Trophoblast cell (in vitro differentiated cells and primary cell): ENCODE data around the gene TEX101.

ENCODE experiments used
- DNase-seq, 2 donors: peaks; one replicate each; pipeline ENCODE4 v3.0.0-alpha.2; 2016
- H2AFZ ChIP-seq: 2 replicates; pipeline ENCODE4 v1.6.1; 2013; ENCODE audit warnings: low read length, moderate library complexity, mild to moderate bottlenecking; ENCODE audit not compliant: insufficient read depth, poor library complexity
- H2AK5ac ChIP-seq: 2 replicates; pipeline ENCODE4 v1.6.1; 2013; ENCODE audit warnings: mild to moderate bottlenecking, low read length
- H2BK120ac ChIP-seq: 2 replicates; pipeline ENCODE4 v1.6.1; 2013; ENCODE audit warnings: low read length, mild to moderate bottlenecking, moderate library complexity; ENCODE audit not compliant: insufficient read depth, poor library complexity
- H2BK12ac ChIP-seq: 2 replicates; pipeline ENCODE4 v1.6.1; 2013; ENCODE audit warnings: mild to moderate bottlenecking, low read length, moderate library complexity
- H2BK5ac ChIP-seq: 2 replicates; pipeline ENCODE4 v1.6.1; 2013; ENCODE audit warnings: low read length, low read depth, moderate library complexity, mild to moderate bottlenecking; ENCODE audit not compliant: poor library complexity
- H3K14ac ChIP-seq: 2 replicates; pipeline ENCODE4 v1.6.1; 2013; ENCODE audit warnings: mild to moderate bottlenecking, low read length
- H3K18ac ChIP-seq: 2 replicates; pipeline ENCODE4 v1.6.1; 2013; ENCODE audit warnings: mild to moderate bottlenecking, low read length
- H3K23ac ChIP-seq: 2 replicates; pipeline ENCODE4 v1.6.1; 2013; ENCODE audit warnings: low read length
- H3K27ac ChIP-seq: 2 replicates; pipeline ENCODE4 v1.5.1; 2013; ENCODE audit warnings: low read depth, mild to moderate bottlenecking, inconsistent platforms, low read length, moderate library complexity
- H3K27me3 ChIP-seq: 2 replicates; pipeline ENCODE4 v1.6.1; 2013; ENCODE audit warnings: inconsistent platforms, mild to moderate bottlenecking, low read length, moderate library complexity; ENCODE audit not compliant: insufficient read depth
- H3K36me3 ChIP-seq, 2 experiments: 1 replicate in 1 of 2; 2 replicates in 1 of 2; pipeline ENCODE4 v1.6.1; 2013; ENCODE audit warnings: low read length in 2 of 2, mild to moderate bottlenecking in 2 of 2, moderate library complexity in 1 of 2; ENCODE audit not compliant: insufficient read depth in 2 of 2, control insufficient read depth in 1 of 2
- H3K4ac ChIP-seq: 2 replicates; pipeline ENCODE4 v1.6.1; 2013; ENCODE audit warnings: low read depth, mild to moderate bottlenecking, low read length, moderate library complexity
- H3K4me1 ChIP-seq, 2 experiments: 1 replicate in 1 of 2; 2 replicates in 1 of 2; pipeline ENCODE4 v1.6.1; 2013; ENCODE audit warnings: low read length in 2 of 2, mild to moderate bottlenecking in 2 of 2, moderate library complexity in 1 of 2; ENCODE audit not compliant: insufficient read depth in 2 of 2, control insufficient read depth in 1 of 2
- H3K4me2 ChIP-seq: 2 replicates; pipeline ENCODE4 v1.6.1; 2013; ENCODE audit warnings: inconsistent platforms, mild to moderate bottlenecking, low read length, moderate library complexity
- H3K4me3 ChIP-seq: 2 replicates; pipeline ENCODE4 v1.5.1; 2013; ENCODE audit warnings: mild to moderate bottlenecking, low read depth, low read length, inconsistent platforms
- H3K79me1 ChIP-seq: one replicate; pipeline ENCODE4 v1.6.1; 2013; ENCODE audit warnings: low read length
- H3K79me2 ChIP-seq: 2 replicates; pipeline ENCODE4 v1.6.1; 2013; ENCODE audit warnings: low read length, mild to moderate bottlenecking; ENCODE audit not compliant: control insufficient read depth, insufficient read depth, poor library complexity
- H3K9ac ChIP-seq: 2 replicates; pipeline ENCODE4 v1.6.1; 2013; ENCODE audit warnings: mild to moderate bottlenecking, low read length
- H3K9me3 ChIP-seq: 2 replicates; pipeline ENCODE4 v1.6.1; 2013; ENCODE audit warnings: low read depth, mild to moderate bottlenecking, control low read depth, inconsistent platforms, low read length; ENCODE audit not compliant: insufficient read depth
- H4K12ac ChIP-seq: 2 replicates; pipeline ENCODE4 v1.6.1; 2013; ENCODE audit warnings: low read depth, mild to moderate bottlenecking, low read length, moderate library complexity
- H4K8ac ChIP-seq: 2 replicates; pipeline ENCODE4 v1.6.1; 2013; ENCODE audit warnings: low read depth, mild to moderate bottlenecking, low read length, moderate library complexity
- H4K91ac ChIP-seq: one replicate; pipeline ENCODE4 v1.6.1; 2013; ENCODE audit warnings: low read depth, mild to moderate bottlenecking, low read length, moderate library complexity
- WGBS: extraction: QIAGEN DNeasy Blood & Tissue Kit; methylation state at CpG from one replicate; pipeline ENCODE4 v1.1.7; 2013; ENCODE audit warnings: missing lambda C conversion rate; ENCODE audit not compliant: insufficient read length, insufficient coverage; ENCODE audit errors: extremely low coverage; 5-methylcytosine and 5-hydroxymethylcytosine counted together

TEX101 gene

DNA sequence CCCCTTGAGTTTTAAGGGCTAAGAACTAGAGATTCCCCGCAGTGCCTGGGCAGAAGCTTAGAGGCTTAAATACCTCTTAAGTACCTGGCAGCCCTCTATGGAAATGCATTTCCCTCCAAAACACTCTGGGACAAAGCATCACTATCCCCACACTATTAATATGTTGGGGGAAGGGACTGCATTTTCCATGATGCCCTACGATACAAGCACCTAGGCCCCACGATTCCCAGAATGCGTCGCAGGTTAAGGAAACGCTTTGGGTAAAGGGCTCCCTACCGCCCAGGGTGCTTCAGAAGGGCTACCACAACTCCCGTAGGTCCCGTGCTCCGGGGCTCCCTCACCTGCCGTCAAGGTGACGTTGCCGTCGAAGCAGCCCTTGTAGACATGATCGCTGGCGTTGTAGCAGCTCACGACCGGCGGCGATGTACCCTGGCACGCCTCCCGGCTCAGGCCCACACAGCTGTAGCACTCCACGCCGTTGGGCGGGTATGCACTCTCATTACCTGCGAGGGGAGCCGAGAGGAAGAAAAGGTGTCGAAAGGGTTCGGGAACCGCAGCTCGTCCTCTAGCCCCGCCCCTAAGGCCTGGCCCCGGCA is 48.2 kb downstream of the TEX101 start:
- Histone ChIP-seq H3K18ac (no peak overlapping the region), H3K4ac (no peak overlapping the region), H3K79me1 (peaks cover 9% of the 10 kb centered on the region), H3K4me2 (peak overlapping the region; percentile 60), H4K91ac (no peak overlapping the region), H3K79me2 (peaks cover 2% of the 10 kb centered on the region), H2BK5ac (no peak overlapping the region), H3K23ac (no peak overlapping the region), H2AFZ (peak overlapping the region; percentile 30), H4K8ac (peak overlapping the region; percentile 38), H2BK12ac (no peak overlapping the region), H3K9me3 (peaks cover 2% of the 10 kb centered on the region), H3K9ac (no peak overlapping the region), H4K12ac (peak overlapping the region; percentile 21), H3K36me3 (no peaks in the 10 kb centered on the region), H2AK5ac (no peak overlapping the region), H3K4me3 (peak overlapping the region; percentile 59), H3K27me3 (no peaks in the 10 kb centered on the region), H3K4me1 (peaks cover 7 to 23% of the 10 kb centered on the region in 2 experiments), H3K14ac (no peak overlapping the region), H2BK120ac (no peak overlapping the region), H3K27ac (no peak overlapping the region)
- no peak for DNase-seq
- WGBS: no CpG with 5 or more reads among the region's 33 CpGs

DNA sequence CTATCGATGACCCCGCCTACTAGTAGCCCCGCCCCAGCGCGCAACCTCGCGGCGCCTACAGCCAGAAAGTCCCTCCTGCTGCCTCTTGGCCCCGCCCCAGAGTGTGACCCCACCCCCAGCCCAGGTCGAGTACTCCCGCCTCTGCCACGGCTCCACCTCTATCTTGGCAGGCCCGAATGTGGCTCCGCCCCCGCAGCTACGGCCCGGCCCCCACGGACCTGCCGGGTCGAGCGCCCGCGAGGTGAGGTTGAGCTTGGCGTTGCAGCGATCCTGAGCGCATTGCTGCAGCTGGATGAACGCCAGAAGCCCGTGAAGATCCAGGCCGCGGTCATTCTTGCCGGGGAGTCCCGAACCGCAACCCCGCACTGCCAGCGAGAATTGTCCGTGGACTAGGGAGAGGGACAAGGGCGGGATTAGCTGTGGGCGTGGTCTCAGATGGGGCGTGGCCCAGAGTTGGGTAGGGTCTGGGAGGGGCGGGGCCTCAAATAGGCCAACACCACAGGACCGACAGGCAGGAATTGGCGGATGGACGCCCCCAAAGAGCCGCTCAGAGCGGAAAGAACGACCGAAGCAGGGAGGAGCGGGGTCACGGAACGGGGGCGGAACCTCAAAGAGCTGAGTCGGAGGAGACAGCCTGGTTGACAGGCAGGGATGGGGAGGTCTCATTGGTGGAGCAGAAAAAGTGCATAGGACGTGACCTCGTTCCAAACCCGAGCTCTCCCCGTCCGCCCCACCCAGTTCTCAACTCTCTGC is 48.9 kb downstream of the TEX101 start:
- no peak overlapping the region for H3K27ac ChIP-seq
- H3K4me2 ChIP-seq: peak overlapping the region; percentile 83
- no peak overlapping the region for H4K91ac ChIP-seq
- H3K18ac ChIP-seq: no peak overlapping the region
- no peak overlapping the region for H2BK12ac ChIP-seq
- no peak overlapping the region for H2BK120ac ChIP-seq
- H3K79me1 ChIP-seq: peaks cover 9% of the 10 kb centered on the region
- H3K4me1 ChIP-seq: peaks cover 7 to 23% of the 10 kb centered on the region in 2 experiments
- H3K14ac ChIP-seq: no peak overlapping the region
- peak; percentile 93 for DNase-seq
- H3K9ac ChIP-seq: no peak overlapping the region
- H3K4ac ChIP-seq: no peak overlapping the region
- H2AFZ ChIP-seq: peak overlapping the region; percentile 80
- H2BK5ac ChIP-seq: peak overlapping the region; percentile 22
- H3K23ac ChIP-seq: no peak overlapping the region
- H3K27me3 ChIP-seq: no peaks in the 10 kb centered on the region
- peak overlapping the region; percentile 76 for H3K4me3 ChIP-seq
- H4K12ac ChIP-seq: no peak overlapping the region
- peaks cover 2% of the 10 kb centered on the region for H3K9me3 ChIP-seq
- WGBS: no CpG with 5 or more reads among the region's 57 CpGs
- H2AK5ac ChIP-seq: no peak overlapping the region
- peaks cover 2% of the 10 kb centered on the region for H3K79me2 ChIP-seq
- no peaks in the 10 kb centered on the region for H3K36me3 ChIP-seq
- H4K8ac ChIP-seq: peak overlapping the region; percentile 40

DNA sequence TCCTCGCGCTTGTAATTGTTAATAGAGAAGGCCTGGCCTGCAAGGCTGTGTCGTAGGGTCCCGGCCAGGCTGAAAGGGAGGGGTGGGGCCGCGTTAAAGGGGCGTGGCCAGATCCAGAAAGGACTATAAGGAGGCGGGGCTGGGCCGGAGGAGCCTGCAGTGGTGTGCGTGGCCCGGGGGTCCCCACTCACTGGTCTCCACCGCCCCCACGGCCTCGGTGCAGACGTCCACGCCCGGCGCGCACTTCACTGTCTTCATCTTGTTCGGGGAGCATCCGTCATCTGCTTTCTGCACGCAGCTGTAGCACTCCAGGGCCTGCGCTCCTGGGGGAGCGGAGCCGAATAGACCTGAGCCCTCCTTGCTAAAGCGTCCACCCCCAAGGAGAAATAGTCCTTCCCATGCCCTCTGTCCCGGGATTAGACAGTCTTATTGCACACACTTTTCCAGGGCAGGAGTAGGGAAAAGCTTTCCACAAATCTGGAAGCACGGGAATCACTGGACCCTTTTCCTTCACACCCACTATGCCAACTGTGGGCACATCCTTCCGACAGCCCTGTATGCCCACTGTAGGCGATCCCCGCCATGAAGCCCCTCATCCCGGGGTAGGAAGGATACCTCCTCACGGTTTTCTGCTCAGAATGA is 49.6 kb downstream of the TEX101 start:
- no peak overlapping the region for H2BK12ac ChIP-seq
- peaks cover 2% of the 10 kb centered on the region for H3K79me2 ChIP-seq
- H3K14ac ChIP-seq: no peak overlapping the region
- H3K18ac ChIP-seq: no peak overlapping the region
- peaks cover 2% of the 10 kb centered on the region for H3K9me3 ChIP-seq
- H3K4me2 ChIP-seq: peak overlapping the region; percentile 83
- H3K4me3 ChIP-seq: peak overlapping the region; percentile 76
- no peak overlapping the region for H2BK120ac ChIP-seq
- no peak overlapping the region for H3K27ac ChIP-seq
- WGBS: no CpG with 5 or more reads among the region's 33 CpGs
- peaks cover 7 to 23% of the 10 kb centered on the region in 2 experiments for H3K4me1 ChIP-seq
- H2BK5ac ChIP-seq: no peak overlapping the region
- no peak overlapping the region for H4K12ac ChIP-seq
- H2AFZ ChIP-seq: peak overlapping the region; percentile 80
- H3K23ac ChIP-seq: no peak overlapping the region
- no peak overlapping the region for H2AK5ac ChIP-seq
- no peak overlapping the region for H3K9ac ChIP-seq
- H4K91ac ChIP-seq: no peak overlapping the region
- H3K79me1 ChIP-seq: peaks cover 9% of the 10 kb centered on the region
- no peaks in the 10 kb centered on the region for H3K27me3 ChIP-seq
- no peaks in the 10 kb centered on the region for H3K36me3 ChIP-seq
- peak overlapping the region; percentile 40 for H4K8ac ChIP-seq
- no peak for DNase-seq
- no peak overlapping the region for H3K4ac ChIP-seq

GRCh38 chr19:43465468-43466120 is 50.9 kb downstream of the TEX101 start, which contains the start of gene LYPD3:
TSS of gene LYPD3 (minus strand) at chr19:43465608. CDS start at chr19:43465571, 37 bp downstream.
- no peaks in the 10 kb centered on the region for H3K27me3 ChIP-seq
- WGBS: no CpG with 5 or more reads among the region's 24 CpGs

More at GRCh38 chr19:43465468-43466120, 50.9 kb downstream of the TEX101 start, which contains the start of gene LYPD3:
- peak within 1 kb of the TSS; percentile 83 for H3K4me2 ChIP-seq
- H3K4me1 ChIP-seq: peaks cover 7 to 23% of the 10 kb centered on the region in 2 experiments
- peak within 1 kb of the TSS; percentile 42 for H3K18ac ChIP-seq
- H2BK120ac ChIP-seq: no peak within 1 kb of the TSS
- H3K27ac ChIP-seq: no peak within 1 kb of the TSS
- no peak within 1 kb of the TSS for H4K12ac ChIP-seq
- no peak within 1 kb of the TSS for H3K4me3 ChIP-seq
- no peaks in the 10 kb centered on the region for H3K9me3 ChIP-seq
- H2AFZ ChIP-seq: peak within 1 kb of the TSS; percentile 10
- peak within 1 kb of the TSS; percentile 61 for H4K8ac ChIP-seq
- no peak within 1 kb of the TSS for H2BK5ac ChIP-seq
- peak within 1 kb of the TSS; percentile 12 for H3K4ac ChIP-seq
- peak; percentile 96 to 98 for DNase-seq
- H3K9ac ChIP-seq: no peak within 1 kb of the TSS
- H3K36me3 ChIP-seq: no peaks in the 10 kb centered on the region
- H3K23ac ChIP-seq: no peak within 1 kb of the TSS
- peaks cover 9% of the 10 kb centered on the region for H3K79me1 ChIP-seq
- H3K79me2 ChIP-seq: peaks cover 2% of the 10 kb centered on the region
- H2BK12ac ChIP-seq: no peak within 1 kb of the TSS
- H4K91ac ChIP-seq: no peak within 1 kb of the TSS
- H3K14ac ChIP-seq: peak within 1 kb of the TSS; percentile 35
- no peak within 1 kb of the TSS for H2AK5ac ChIP-seq
